ENCODE data around the gene RSL24D1.
A peak's percentile ranks its signal among the peaks of the same experiment; 100 is the strongest.

DNA sequence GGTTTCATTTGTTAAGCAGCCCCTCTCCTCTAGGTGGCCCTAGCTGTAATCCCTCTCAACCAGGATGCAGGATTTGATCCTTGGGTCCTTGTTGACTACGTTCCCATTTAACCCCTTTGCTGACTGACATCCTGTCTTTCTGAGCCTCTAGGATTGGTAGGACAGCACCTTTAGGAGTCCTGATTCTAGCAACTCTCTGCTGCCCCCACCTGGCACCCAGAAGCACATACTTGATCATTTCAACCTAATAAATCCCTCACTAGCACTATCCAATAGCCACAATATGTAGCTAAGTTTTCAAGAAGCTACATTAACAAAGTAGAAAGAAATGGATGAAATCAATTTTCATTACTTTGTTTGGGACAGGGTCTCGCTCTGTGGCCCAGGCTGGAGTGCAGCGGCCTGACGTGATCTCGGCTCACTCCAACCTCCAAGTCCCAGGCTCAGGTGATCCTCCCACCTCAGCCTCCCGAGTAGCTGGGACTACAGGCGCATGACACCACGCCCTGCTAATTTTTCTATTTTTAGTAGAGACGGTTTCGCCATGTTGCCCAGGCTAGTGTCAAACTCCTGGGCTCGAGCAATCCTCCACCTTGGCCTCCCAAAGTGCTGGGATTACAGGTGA is 28.3 kb downstream of the RSL24D1 start:
- no peak for TF ChIP-seq POLR2A (IDR thresholded peaks at IDR 0.05)
- peak; percentile 43 to 66 (median 56) for TF ChIP-seq CTCF (IDR thresholded peaks at IDR 0.05)
